ENCODE data around the gene TRIO.

The TRIO gene

GRCh38 chr5:14410394-14411201, 267.5 kb downstream of the TRIO start:
- Histone ChIP-seq H3K4me1 (ENCODE audit: insufficient read depth, low read length) (peaks cover 20% of the 10 kb centered on the region), H3K9me3 (ENCODE audit: control insufficient read depth, insufficient read depth, low read length) (no peaks in the 10 kb centered on the region), H3K36me3 (ENCODE audit: insufficient read depth, low read length) (peaks cover 16% of the 10 kb centered on the region), H3K9ac (ENCODE audit: low read depth, low read length) (no peak overlapping the region)

- peaks cover 12% of the 10 kb centered on the region for H3K36me3 ChIP-seq (ENCODE audit: insufficient read depth, low read length)
- peaks cover 24% of the 10 kb centered on the region for H3K4me1 ChIP-seq (ENCODE audit: insufficient read depth, low read length)
- no peak overlapping the region for H3K9ac ChIP-seq (ENCODE audit: low read depth, low read length)
- H3K9me3 ChIP-seq (ENCODE audit: control insufficient read depth, insufficient read depth, low read length) = no peaks in the 10 kb centered on the region
Measured at GRCh38 chr5:14411216-14411615, 268.1 kb downstream of the TRIO start.

GRCh38 chr5:14413331-14413750, 270.2 kb downstream of the TRIO start:
- peaks cover 41% of the 10 kb centered on the region for H3K4me1 ChIP-seq (ENCODE audit: insufficient read depth, low read length)
- H3K36me3 ChIP-seq (ENCODE audit: insufficient read depth, low read length) = peaks cover 3% of the 10 kb centered on the region; the same call in 1 of the 2 replicates
- H3K9me3 ChIP-seq (ENCODE audit: control insufficient read depth, insufficient read depth, low read length) = no peaks in the 10 kb centered on the region
- H3K9ac ChIP-seq (ENCODE audit: low read depth, low read length) = no peak overlapping the region; the same call in 1 of the 2 replicates

GRCh38 chr5:14414007-14414406, 270.9 kb downstream of the TRIO start:
- H3K9me3 ChIP-seq (ENCODE audit: control insufficient read depth, insufficient read depth, low read length) = no peaks in the 10 kb centered on the region
- peaks cover 3% of the 10 kb centered on the region; the same call in 1 of the 2 replicates for H3K36me3 ChIP-seq (ENCODE audit: insufficient read depth, low read length)
- H3K9ac ChIP-seq (ENCODE audit: low read depth, low read length) = no peak overlapping the region
- H3K4me1 ChIP-seq (ENCODE audit: insufficient read depth, low read length) = peaks cover 47% of the 10 kb centered on the region

GRCh38 chr5:14414656-14415023, 271.5 kb downstream of the TRIO start:
- Histone ChIP-seq H3K9me3 (ENCODE audit: control insufficient read depth, insufficient read depth, low read length) (no peaks in the 10 kb centered on the region), H3K36me3 (ENCODE audit: insufficient read depth, low read length) (peaks cover 3% of the 10 kb centered on the region), H3K4me1 (ENCODE audit: insufficient read depth, low read length) (peaks cover 47% of the 10 kb centered on the region), H3K9ac (ENCODE audit: low read depth, low read length) (no peak overlapping the region)

GRCh38 chr5:14415024-14415697, 272.0 kb downstream of the TRIO start:
- no peaks in the 10 kb centered on the region for H3K9me3 ChIP-seq (ENCODE audit: control insufficient read depth, insufficient read depth, low read length)
- peaks cover 8% of the 10 kb centered on the region for H3K36me3 ChIP-seq (ENCODE audit: insufficient read depth, low read length)
- H3K9ac ChIP-seq (ENCODE audit: low read depth, low read length) = no peak overlapping the region
- peaks cover 47% of the 10 kb centered on the region for H3K4me1 ChIP-seq (ENCODE audit: insufficient read depth, low read length)

GRCh38 chr5:14415698-14416074, 272.5 kb downstream of the TRIO start:
- Histone ChIP-seq H3K9me3 (ENCODE audit: control insufficient read depth, insufficient read depth, low read length) (no peaks in the 10 kb centered on the region), H3K4me1 (ENCODE audit: insufficient read depth, low read length) (peaks cover 47% of the 10 kb centered on the region), H3K36me3 (ENCODE audit: insufficient read depth, low read length) (peaks cover 12% of the 10 kb centered on the region), H3K9ac (ENCODE audit: low read depth, low read length) (no peak overlapping the region)

- no peaks in the 10 kb centered on the region for H3K9me3 ChIP-seq (ENCODE audit: control insufficient read depth, insufficient read depth, low read length)
- no peak overlapping the region for H3K9ac ChIP-seq (ENCODE audit: low read depth, low read length)
- H3K36me3 ChIP-seq (ENCODE audit: insufficient read depth, low read length) = peaks cover 14% of the 10 kb centered on the region
- H3K4me1 ChIP-seq (ENCODE audit: insufficient read depth, low read length) = peaks cover 47% of the 10 kb centered on the region
Measured at GRCh38 chr5:14416621-14417275, 273.6 kb downstream of the TRIO start.

- H3K9ac ChIP-seq (ENCODE audit: low read depth, low read length) = no peak overlapping the region
- no peaks in the 10 kb centered on the region for H3K9me3 ChIP-seq (ENCODE audit: control insufficient read depth, insufficient read depth, low read length)
- peaks cover 17% of the 10 kb centered on the region for H3K36me3 ChIP-seq (ENCODE audit: insufficient read depth, low read length)
- H3K4me1 ChIP-seq (ENCODE audit: insufficient read depth, low read length) = peaks cover 47% of the 10 kb centered on the region
Measured at GRCh38 chr5:14417276-14417730, 274.2 kb downstream of the TRIO start.

- Histone ChIP-seq H3K4me1 (ENCODE audit: insufficient read depth, low read length) (peaks cover 46% of the 10 kb centered on the region), H3K36me3 (ENCODE audit: insufficient read depth, low read length) (peaks cover 17% of the 10 kb centered on the region), H3K9me3 (ENCODE audit: control insufficient read depth, insufficient read depth, low read length) (no peaks in the 10 kb centered on the region), H3K9ac (ENCODE audit: low read depth, low read length) (no peak overlapping the region)
Measured at GRCh38 chr5:14417792-14418765, 274.9 kb downstream of the TRIO start.

- peaks cover 35% of the 10 kb centered on the region for H3K4me1 ChIP-seq (ENCODE audit: insufficient read depth, low read length)
- no peak overlapping the region for H3K9ac ChIP-seq (ENCODE audit: low read depth, low read length)
- no peaks in the 10 kb centered on the region for H3K9me3 ChIP-seq (ENCODE audit: control insufficient read depth, insufficient read depth, low read length)
- peaks cover 17% of the 10 kb centered on the region for H3K36me3 ChIP-seq (ENCODE audit: insufficient read depth, low read length)
Measured at GRCh38 chr5:14419686-14420085, 276.5 kb downstream of the TRIO start.

- peaks cover 16% of the 10 kb centered on the region for H3K36me3 ChIP-seq (ENCODE audit: insufficient read depth, low read length)
- no peak overlapping the region for H3K9ac ChIP-seq (ENCODE audit: low read depth, low read length)
- no peaks in the 10 kb centered on the region for H3K9me3 ChIP-seq (ENCODE audit: control insufficient read depth, insufficient read depth, low read length)
- H3K4me1 ChIP-seq (ENCODE audit: insufficient read depth, low read length) = peaks cover 31% of the 10 kb centered on the region
Measured at GRCh38 chr5:14420101-14420811, 277.1 kb downstream of the TRIO start.

- peaks cover 19% of the 10 kb centered on the region for H3K36me3 ChIP-seq (ENCODE audit: insufficient read depth, low read length)
- H3K4me1 ChIP-seq (ENCODE audit: insufficient read depth, low read length) = peaks cover 21% of the 10 kb centered on the region
- H3K9ac ChIP-seq (ENCODE audit: low read depth, low read length) = no peak overlapping the region
- no peaks in the 10 kb centered on the region for H3K9me3 ChIP-seq (ENCODE audit: control insufficient read depth, insufficient read depth, low read length)
Measured at GRCh38 chr5:14421851-14422250, 278.7 kb downstream of the TRIO start.
